Mononuclear cell (primary cell): Measurements from ENCODE around the gene ACOT9. TPM values are rescaled to one million over a fixed set of nuclear protein-coding genes. Genes with fewer than 3 reads are reported as not detected.
A peak's percentile ranks its signal among the peaks of the same experiment; 100 is the strongest.

ENCODE experiments used
- H3K27me3 ChIP-seq: 2 replicates; pipeline ENCODE4 v1.6.0; 2011; ENCODE audit warnings: low read length, control low read depth; ENCODE audit not compliant: insufficient read depth
- H3K4me1 ChIP-seq: 2 replicates; pipeline ENCODE4 v1.5.1; 2011; ENCODE audit warnings: mild to moderate bottlenecking, low read length, control low read depth; ENCODE audit not compliant: insufficient read depth
- H3K4me3 ChIP-seq: 2 replicates; pipeline ENCODE4 v1.5.1; 2011; ENCODE audit warnings: mild to moderate bottlenecking, low read length, moderate library complexity
- H3K9me3 ChIP-seq: 2 replicates; pipeline ENCODE4 v1.5.1; 2011; ENCODE audit warnings: low read depth, mild to moderate bottlenecking, control low read depth, low read length
- total RNA-seq: library from RNA; depleted of rRNA; stranded (reverse); fragments of >200 nt; gene quantifications from one replicate; pipeline ENCODE4 v1.2.3, GENCODE V29; 2012

Gene ACOT9
- total RNA-seq = 23.4 TPM

- no peaks in the 10 kb centered on the region for H3K9me3 ChIP-seq
- H3K4me3 ChIP-seq = peak within 1 kb of the TSS; percentile 69
- H3K27me3 ChIP-seq = no peaks in the 10 kb centered on the region
- peaks cover 17% of the 10 kb centered on the region for H3K4me1 ChIP-seq
Measured at GRCh38 chrX:23742697-23743622, at the start of gene ACOT9. Gene ACOT9 (minus strand): TSS chrX:23743276. CDS start chrX:23743144, 132 bp downstream.

- Histone ChIP-seq H3K27me3 (no peaks in the 10 kb centered on the region), H3K4me3 (no peak overlapping the region)
Measured at GRCh38 chrX:23790155-23790497, 47.0 kb upstream of the ACOT9 start.

GRCh38 chrX:23789386-23790154 lies 46.5 kb upstream of the ACOT9 start:
- H3K4me3 ChIP-seq = no peak overlapping the region
- peaks cover 12% of the 10 kb centered on the region for H3K4me1 ChIP-seq
- no peaks in the 10 kb centered on the region for H3K27me3 ChIP-seq
- no peaks in the 10 kb centered on the region for H3K9me3 ChIP-seq

More at GRCh38 chrX:23790155-23790497, 47.0 kb upstream of the ACOT9 start:
- Histone ChIP-seq H3K9me3 (no peaks in the 10 kb centered on the region), H3K4me1 (peaks cover 7% of the 10 kb centered on the region)

GRCh38 chrX:23788946-23789345 lies 45.9 kb upstream of the ACOT9 start:
- Histone ChIP-seq H3K9me3 (no peaks in the 10 kb centered on the region), H3K4me1 (peaks cover 14% of the 10 kb centered on the region), H3K27me3 (no peaks in the 10 kb centered on the region), H3K4me3 (no peak overlapping the region)

GRCh38 chrX:23788521-23788920 lies 45.4 kb upstream of the ACOT9 start:
- Histone ChIP-seq H3K27me3 (no peaks in the 10 kb centered on the region), H3K9me3 (no peaks in the 10 kb centered on the region), H3K4me1 (peaks cover 14% of the 10 kb centered on the region), H3K4me3 (no peak overlapping the region)

- no peak overlapping the region for H3K4me3 ChIP-seq
- no peaks in the 10 kb centered on the region for H3K27me3 ChIP-seq
- H3K9me3 ChIP-seq = no peaks in the 10 kb centered on the region
- H3K4me1 ChIP-seq = peaks cover 15% of the 10 kb centered on the region
Measured at GRCh38 chrX:23787745-23788118, 44.7 kb upstream of the ACOT9 start.

GRCh38 chrX:23786268-23786815 lies 43.3 kb upstream of the ACOT9 start:
- H3K4me1 ChIP-seq = peaks cover 26% of the 10 kb centered on the region
- H3K4me3 ChIP-seq = no peak overlapping the region
- no peaks in the 10 kb centered on the region for H3K9me3 ChIP-seq
- H3K27me3 ChIP-seq = no peaks in the 10 kb centered on the region

GRCh38 chrX:23785580-23785979 lies 42.5 kb upstream of the ACOT9 start:
- H3K4me3 ChIP-seq = peak overlapping the region; percentile 95
- no peaks in the 10 kb centered on the region for H3K27me3 ChIP-seq
- H3K4me1 ChIP-seq = peaks cover 33% of the 10 kb centered on the region
- no peaks in the 10 kb centered on the region for H3K9me3 ChIP-seq

GRCh38 chrX:23784470-23785331 lies 41.6 kb upstream of the ACOT9 start:
- Histone ChIP-seq H3K4me3 (peak overlapping the region; percentile 95), H3K9me3 (no peaks in the 10 kb centered on the region), H3K4me1 (peaks cover 35% of the 10 kb centered on the region), H3K27me3 (no peaks in the 10 kb centered on the region)

GRCh38 chrX:23783589-23784469 lies 40.8 kb upstream of the ACOT9 start:
- H3K27me3 ChIP-seq = no peaks in the 10 kb centered on the region
- peak overlapping the region; percentile 95 for H3K4me3 ChIP-seq
- peaks cover 35% of the 10 kb centered on the region for H3K4me1 ChIP-seq
- no peaks in the 10 kb centered on the region for H3K9me3 ChIP-seq

GRCh38 chrX:23782863-23783588 lies 40.0 kb upstream of the ACOT9 start, which contains the start of gene SAT1:
Gene SAT1 (plus strand): TSS chrX:23783173. CDS start chrX:23783352, 179 bp downstream.
- Histone ChIP-seq H3K4me3 (peak within 1 kb of the TSS; percentile 95), H3K27me3 (no peaks in the 10 kb centered on the region), H3K9me3 (no peaks in the 10 kb centered on the region), H3K4me1 (peaks cover 35% of the 10 kb centered on the region)

GRCh38 chrX:23782455-23782854 lies 39.4 kb upstream of the ACOT9 start:
- Histone ChIP-seq H3K27me3 (no peaks in the 10 kb centered on the region), H3K9me3 (no peaks in the 10 kb centered on the region), H3K4me3 (no peak overlapping the region), H3K4me1 (peaks cover 35% of the 10 kb centered on the region)

GRCh38 chrX:23779025-23779424 lies 35.9 kb upstream of the ACOT9 start:
- H3K4me3 ChIP-seq = no peak overlapping the region
- no peaks in the 10 kb centered on the region for H3K27me3 ChIP-seq
- H3K9me3 ChIP-seq = no peaks in the 10 kb centered on the region
- peaks cover 27% of the 10 kb centered on the region for H3K4me1 ChIP-seq
